Type B pancreatic cell (in vitro differentiated cells): Measurements from ENCODE around the gene VWDE. TPM values are rescaled to one million over a fixed set of nuclear protein-coding genes. Genes with fewer than 3 reads are reported as not detected.

Source experiments
- DNase-seq: peaks from one replicate; pipeline ENCODE4 v3.0.0; 2021; ENCODE audit warnings: mixed read lengths; ENCODE audit not compliant: unreplicated experiment; ENCODE audit errors: extremely low spot score
- H3K27ac Mint-ChIP-seq: 2 replicates; pipeline ENCODE4 v1.8.0; 2021; ENCODE audit warnings: mild to moderate bottlenecking, mixed read lengths
- H3K27me3 Mint-ChIP-seq: 2 replicates; pipeline ENCODE4 v1.8.0; 2021; ENCODE audit warnings: mixed read lengths
- H3K36me3 Mint-ChIP-seq: 2 replicates; pipeline ENCODE4 v1.8.0; 2021; ENCODE audit warnings: mixed read lengths
- H3K4me1 Mint-ChIP-seq: one replicate; pipeline ENCODE4 v1.8.0; 2021; ENCODE audit warnings: mixed read lengths; ENCODE audit not compliant: unreplicated experiment
- H3K4me3 Mint-ChIP-seq: 2 replicates; pipeline ENCODE4 v1.8.0; 2021; ENCODE audit warnings: mild to moderate bottlenecking, mixed read lengths
- H3K9me3 Mint-ChIP-seq: 2 replicates; pipeline ENCODE4 v1.8.0; 2021; ENCODE audit warnings: mixed read lengths
- CTCF ChIP-seq: fragments of 200-600 bp; sonication (generic); conservative IDR thresholded peaks from 2 replicates; pipeline ENCODE4 v1.5.0; 2021; ENCODE audit warnings: antibody characterized with exemption, mild to moderate bottlenecking
- total RNA-seq: library from RNA; stranded (reverse); gene quantifications from 2 replicates; pipeline ENCODE4 v1.2.1, GENCODE V29; 2021; ENCODE audit warnings: low replicate concordance

VWDE gene
- total RNA-seq, 1 donor from 2014 or later: 2.1 TPM

GRCh38 chr7:12316925-12317324 is 86.7 kb downstream of the VWDE start:
- no peak for DNase-seq

GRCh38 chr7:12315049-12315448 is 88.6 kb downstream of the VWDE start:
- H3K36me3 Mint-ChIP-seq: no peaks in the 10 kb centered on the region
- DNase-seq: no peak
- no peak for TF ChIP-seq CTCF

More at GRCh38 chr7:12316925-12317324, 86.7 kb downstream of the VWDE start:
- H3K36me3 Mint-ChIP-seq: no peaks in the 10 kb centered on the region
- no peak for TF ChIP-seq CTCF
- peaks cover 3% of the 10 kb centered on the region for H3K9me3 Mint-ChIP-seq
- peaks cover 3% of the 10 kb centered on the region for H3K27me3 Mint-ChIP-seq
- H3K4me1 Mint-ChIP-seq: peaks cover 3% of the 10 kb centered on the region
- H3K27ac Mint-ChIP-seq: no peak overlapping the region
- no peak overlapping the region for H3K4me3 Mint-ChIP-seq

GRCh38 chr7:12314199-12314598 is 89.5 kb downstream of the VWDE start:
- no peaks in the 10 kb centered on the region for H3K36me3 Mint-ChIP-seq
- H3K27ac Mint-ChIP-seq: no peak overlapping the region
- H3K4me3 Mint-ChIP-seq: no peak overlapping the region
- DNase-seq: no peak
- peaks cover 3% of the 10 kb centered on the region for H3K9me3 Mint-ChIP-seq
- TF ChIP-seq CTCF: no peak
- peaks cover 3% of the 10 kb centered on the region for H3K27me3 Mint-ChIP-seq
- no peaks in the 10 kb centered on the region for H3K4me1 Mint-ChIP-seq

More at GRCh38 chr7:12315049-12315448, 88.6 kb downstream of the VWDE start:
- Mint-ChIP-seq H3K4me1 (no peaks in the 10 kb centered on the region), H3K4me3 (no peak overlapping the region), H3K27ac (no peak overlapping the region), H3K27me3 (peaks cover 3% of the 10 kb centered on the region), H3K9me3 (peaks cover 3% of the 10 kb centered on the region)

- Mint-ChIP-seq H3K4me1 (peaks cover 9% of the 10 kb centered on the region), H3K4me3 (no peak overlapping the region), H3K27ac (no peak overlapping the region), H3K36me3 (peaks cover 6% of the 10 kb centered on the region), H3K27me3 (peaks cover 3% of the 10 kb centered on the region), H3K9me3 (peaks cover 15% of the 10 kb centered on the region)
- DNase-seq: no peak
- TF ChIP-seq CTCF: no peak
These were observed 98.2 kb downstream of the VWDE start for GRCh38 chr7:12305502-12305901.

- no peak overlapping the region for H3K4me3 Mint-ChIP-seq
- H3K27me3 Mint-ChIP-seq: no peaks in the 10 kb centered on the region
- peak overlapping the region; percentile 17 for H3K27ac Mint-ChIP-seq
These were observed 100.2 kb downstream of the VWDE start for GRCh38 chr7:12303495-12303894.

More at GRCh38 chr7:12303495-12303894, 100.2 kb downstream of the VWDE start:
- no peak for TF ChIP-seq CTCF
- peaks cover 12% of the 10 kb centered on the region for H3K9me3 Mint-ChIP-seq
- peaks cover 14% of the 10 kb centered on the region for H3K4me1 Mint-ChIP-seq
- no peak for DNase-seq
- peaks cover 6% of the 10 kb centered on the region for H3K36me3 Mint-ChIP-seq
